SK-N-MC (cell line): ENCODE data around the gene NKD1.

ENCODE experiments used
- DNase-seq: peaks from one replicate; pipeline ENCODE4 v3.0.0-alpha.2; 2011; ENCODE audit warnings: low read depth, low spot score
- H3K27ac ChIP-seq: fragments of 200-600 bp; sonication (generic); 2 replicates; pipeline ENCODE4 v1.5.1; 2016; ENCODE audit warnings: mixed run types
- H3K36me3 ChIP-seq: fragments of 200-600 bp; sonication (generic); 2 replicates; pipeline ENCODE4 v1.6.1; 2017; ENCODE audit warnings: antibody characterized with exemption, low read length, mixed read lengths; ENCODE audit not compliant: insufficient read depth
- H3K4me3 ChIP-seq: fragments of 200-600 bp; sonication (generic); 2 replicates; pipeline ENCODE4 v1.5.1; 2016
- H3K9ac ChIP-seq: fragments of 200-600 bp; sonication (generic); 2 replicates; pipeline ENCODE4 v1.8.0; 2017; ENCODE audit warnings: mixed run types, mixed read lengths; ENCODE audit not compliant: insufficient read length
- H3K9me3 ChIP-seq: fragments of 200-600 bp; sonication (generic); 2 replicates; pipeline ENCODE4 v1.6.1; 2017; ENCODE audit warnings: low read depth, mild to moderate bottlenecking, antibody characterized with exemption, low read length, moderate library complexity, mixed read lengths
- EZH2 ChIP-seq: fragments of 200-600 bp; sonication (generic); IDR thresholded peaks from one replicate; pipeline ENCODE4 v1.6.1; 2017; ENCODE audit warnings: antibody characterized with exemption
- FOXP2 ChIP-seq: optimal IDR thresholded peaks from 2 replicates; pipeline ENCODE3; 2011; ENCODE audit warnings: mild to moderate bottlenecking, moderate library complexity; ENCODE audit not compliant: insufficient read depth; ENCODE audit errors: extremely low read length, control extremely low read depth
- POLR2AphosphoS5 ChIP-seq: IDR thresholded peaks from 2 replicates; pipeline ENCODE4 v1.6.1; 2012; ENCODE audit warnings: mild to moderate bottlenecking, low read depth, low read length, borderline replicate concordance

The NKD1 gene

GRCh38 chr16:50581845-50582244 is 33.6 kb downstream of the NKD1 start:
- no peaks in the 10 kb centered on the region for H3K36me3 ChIP-seq
- TF ChIP-seq EZH2 (no peak), POLR2AphosphoS5 (no peak), FOXP2 (no peak)
- H3K9ac ChIP-seq = no peak overlapping the region
- no peaks in the 10 kb centered on the region for H3K9me3 ChIP-seq
- no peak overlapping the region for H3K4me3 ChIP-seq
- no peak overlapping the region for H3K27ac ChIP-seq
- DNase-seq = no peak

DNA sequence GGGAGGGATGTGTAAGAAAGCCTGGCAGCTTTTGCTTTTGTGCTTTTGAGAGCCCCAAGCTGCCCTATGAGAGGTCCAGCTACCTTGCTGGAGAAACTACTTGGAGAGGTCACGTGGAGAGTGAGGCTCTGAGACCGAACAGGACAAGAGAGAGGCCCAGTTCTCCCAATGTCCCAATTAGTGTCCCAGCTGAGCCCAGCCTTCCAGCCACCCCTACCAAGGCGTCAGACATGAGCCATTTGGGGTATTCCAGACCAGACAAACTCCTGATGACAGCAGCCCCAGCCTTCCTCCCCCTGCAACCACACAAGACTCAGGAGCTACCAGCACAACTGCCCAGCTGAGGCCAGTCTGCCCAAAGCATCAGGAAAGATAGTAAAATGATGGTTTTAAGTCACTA is 35.0 kb downstream of the NKD1 start:
- H3K9me3 ChIP-seq = no peaks in the 10 kb centered on the region
- no peak overlapping the region for H3K27ac ChIP-seq
- no peak overlapping the region for H3K9ac ChIP-seq
- TF ChIP-seq FOXP2 = no peak
- TF ChIP-seq EZH2 = no peak
- TF ChIP-seq POLR2AphosphoS5 = no peak
- no peak overlapping the region for H3K4me3 ChIP-seq
- DNase-seq = no peak
- no peaks in the 10 kb centered on the region for H3K36me3 ChIP-seq

GRCh38 chr16:50584033-50584722 is 36.0 kb downstream of the NKD1 start:
- TF ChIP-seq EZH2 = no peak
- TF ChIP-seq FOXP2 = no peak
- no peak for TF ChIP-seq POLR2AphosphoS5
- Histone ChIP-seq H3K4me3 (no peak overlapping the region), H3K36me3 (no peaks in the 10 kb centered on the region), H3K27ac (no peak overlapping the region), H3K9ac (no peak overlapping the region), H3K9me3 (no peaks in the 10 kb centered on the region)
- no peak for DNase-seq

DNA sequence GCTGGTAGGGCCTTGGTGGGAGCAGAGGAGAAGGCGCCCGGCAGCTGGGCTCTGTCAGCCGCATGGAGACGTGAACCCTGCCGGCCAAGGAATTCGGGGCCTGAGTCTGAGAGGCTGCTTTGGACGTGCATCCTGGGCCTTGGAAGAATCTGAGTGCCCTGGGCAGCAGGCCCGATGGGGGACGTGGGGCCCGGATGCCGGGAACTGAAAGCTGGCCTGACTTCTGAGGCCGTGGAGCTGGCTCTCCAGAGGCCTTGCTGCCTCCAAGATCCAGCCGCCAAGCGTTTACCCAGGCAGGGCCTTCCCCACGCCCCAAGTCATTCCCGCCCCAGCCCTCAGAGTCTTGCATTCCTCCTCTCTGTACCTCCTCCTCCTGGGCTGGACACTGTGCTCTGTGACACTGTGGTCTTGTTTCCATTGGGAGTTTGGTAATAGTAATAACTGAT is 37.2 kb downstream of the NKD1 start:
- TF ChIP-seq POLR2AphosphoS5 = no peak
- no peak for TF ChIP-seq EZH2
- no peak for TF ChIP-seq FOXP2
- no peak overlapping the region for H3K9ac ChIP-seq
- no peak for DNase-seq
- H3K27ac ChIP-seq = no peak overlapping the region
- no peak overlapping the region for H3K4me3 ChIP-seq
- no peaks in the 10 kb centered on the region for H3K36me3 ChIP-seq
- H3K9me3 ChIP-seq = no peaks in the 10 kb centered on the region

GRCh38 chr16:50587543-50587942 is 39.3 kb downstream of the NKD1 start:
- no peaks in the 10 kb centered on the region for H3K36me3 ChIP-seq
- no peak overlapping the region for H3K9ac ChIP-seq
- TF ChIP-seq POLR2AphosphoS5 = no peak
- no peak for TF ChIP-seq FOXP2
- no peak for TF ChIP-seq EZH2
- DNase-seq = no peak
- H3K27ac ChIP-seq = no peak overlapping the region
- no peaks in the 10 kb centered on the region for H3K9me3 ChIP-seq
- H3K4me3 ChIP-seq = no peak overlapping the region

DNA sequence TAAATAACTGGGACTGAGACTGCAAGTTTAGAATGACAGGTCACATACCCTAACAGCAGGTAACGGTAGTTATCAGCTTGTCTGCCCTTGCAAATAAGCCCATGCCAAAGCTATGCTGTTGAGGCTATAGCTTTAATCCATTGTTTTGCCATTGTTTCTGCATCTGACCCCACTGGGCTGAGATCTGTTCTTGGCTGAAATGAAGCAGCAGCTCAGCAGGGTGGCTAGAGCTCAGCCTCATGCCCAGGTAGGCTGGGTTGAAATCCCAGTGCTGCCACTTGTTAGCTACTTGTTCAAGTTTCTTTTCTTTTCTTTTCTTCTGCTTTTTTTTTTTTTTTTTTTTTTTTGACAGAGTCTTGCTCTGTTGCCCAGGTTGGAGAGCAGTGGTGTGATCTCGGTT is 40.1 kb downstream of the NKD1 start:
- Histone ChIP-seq H3K4me3 (no peak overlapping the region), H3K9me3 (no peaks in the 10 kb centered on the region), H3K36me3 (no peaks in the 10 kb centered on the region), H3K9ac (no peak overlapping the region), H3K27ac (no peak overlapping the region)
- DNase-seq = no peak
- no peak for TF ChIP-seq FOXP2
- TF ChIP-seq POLR2AphosphoS5 = no peak
- no peak for TF ChIP-seq EZH2

DNA sequence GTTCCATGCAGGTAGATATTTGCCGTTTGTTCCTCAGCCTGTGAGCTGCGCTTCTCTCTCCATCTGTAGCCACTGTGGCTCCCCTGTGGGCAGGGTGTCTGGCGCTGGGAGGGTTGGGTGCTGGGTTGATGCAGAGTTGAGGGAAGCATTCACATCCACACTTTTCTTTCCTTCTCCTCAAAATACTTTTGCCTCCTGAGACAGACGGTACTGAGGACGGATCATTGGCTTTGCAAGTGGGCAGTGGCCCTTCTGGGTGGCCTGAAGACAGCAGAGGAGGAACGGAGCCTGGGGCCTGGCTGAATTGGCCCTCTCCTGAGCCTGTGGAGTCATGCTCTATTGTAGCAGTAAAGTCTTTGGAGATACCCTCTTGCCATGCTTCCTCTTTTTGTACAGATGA is 43.0 kb downstream of the NKD1 start:
- Histone ChIP-seq H3K9ac (no peak overlapping the region), H3K9me3 (no peaks in the 10 kb centered on the region), H3K36me3 (no peaks in the 10 kb centered on the region), H3K27ac (no peak overlapping the region), H3K4me3 (no peak overlapping the region)
- DNase-seq = no peak
- TF ChIP-seq POLR2AphosphoS5 (no peak), FOXP2 (no peak), EZH2 (no peak)

DNA sequence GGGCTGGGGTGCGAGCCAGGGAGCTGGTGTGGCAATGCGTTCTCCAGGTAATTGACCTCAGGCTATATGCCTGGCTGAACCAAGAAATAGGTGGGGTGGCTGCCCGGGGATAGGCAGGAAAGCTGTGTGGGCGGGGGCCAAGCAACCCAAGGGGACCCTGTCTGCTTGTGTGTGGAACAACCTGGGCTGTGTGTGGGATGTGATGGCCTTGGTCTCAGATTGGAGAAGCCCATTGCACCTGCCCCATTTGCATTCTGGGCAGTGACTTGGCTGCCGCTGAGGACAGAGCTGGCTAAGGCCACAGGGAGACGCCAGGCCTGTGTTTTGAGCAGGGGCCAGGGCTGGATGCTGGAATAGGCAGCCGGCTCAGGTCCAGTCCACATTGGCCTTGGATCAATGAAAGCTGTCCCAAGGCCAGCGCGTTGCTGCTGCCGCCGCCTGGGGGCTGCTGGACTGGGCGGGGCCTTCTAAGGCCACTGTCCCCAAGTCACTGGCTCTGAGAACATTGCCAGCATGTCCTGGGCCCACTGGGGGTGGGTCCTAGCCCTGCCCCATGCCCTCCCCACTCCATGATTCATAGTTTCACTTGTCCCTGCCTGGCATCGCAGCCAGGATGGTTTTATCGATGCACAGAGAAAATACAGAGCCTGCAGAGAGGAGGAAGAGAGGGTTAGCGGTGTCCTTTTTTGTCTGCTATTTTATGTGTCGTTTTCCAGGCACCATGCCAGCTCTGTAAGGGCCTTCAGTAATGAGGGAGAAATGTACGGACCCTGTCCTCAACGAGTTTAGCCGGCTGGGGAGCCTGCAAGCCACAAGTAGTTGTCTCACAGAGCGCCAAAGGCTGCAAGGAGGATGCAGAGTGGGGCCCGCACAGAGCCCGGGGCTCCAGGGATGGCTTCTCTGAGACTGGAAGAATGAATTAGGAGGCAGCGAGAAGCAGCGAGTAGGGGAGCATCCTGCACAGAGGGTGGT is 43.9 kb downstream of the NKD1 start:
- H3K27ac ChIP-seq = no peak overlapping the region
- no peak for DNase-seq

More for the DNA sequence above, 43.9 kb downstream of the NKD1 start:
- no peak overlapping the region for H3K4me3 ChIP-seq
- H3K9ac ChIP-seq = no peak overlapping the region
- no peaks in the 10 kb centered on the region for H3K9me3 ChIP-seq
- H3K36me3 ChIP-seq = no peaks in the 10 kb centered on the region
- TF ChIP-seq POLR2AphosphoS5 (no peak), EZH2 (no peak), FOXP2 (no peak)
